T-helper 1 cell treated with Interleukin-12 subunit alpha and Interleukin-12 subunit beta and Interleukin-4 antibody, amounts not matched to agents 30 μg/mL and 1 μg/mL, for 36 hours (primary cell): ENCODE results near the gene PZP.
"Not testable (repeated sequence)": the region's sequence is repeated elsewhere in the genome, so short reads cannot be mapped to it uniquely, and the experiment has no call there.

ENCODE experiments used
- H3K27ac Mint-ChIP-seq: one replicate; pipeline ENCODE4 v1.8.0; 2021; ENCODE audit warnings: mild to moderate bottlenecking, mixed read lengths
- H3K27me3 Mint-ChIP-seq: one replicate; pipeline ENCODE4 v1.8.0; 2021; ENCODE audit warnings: low read depth, mixed read lengths
- H3K36me3 Mint-ChIP-seq: one replicate; pipeline ENCODE4 v1.8.0; 2021; ENCODE audit warnings: low read depth, mixed read lengths
- H3K4me1 Mint-ChIP-seq: one replicate; pipeline ENCODE4 v1.8.0; 2021; ENCODE audit warnings: low read depth, mixed read lengths
- H3K4me3 Mint-ChIP-seq: one replicate; pipeline ENCODE4 v1.8.0; 2021; ENCODE audit warnings: mild to moderate bottlenecking, moderate library complexity, mixed read lengths
- H3K9me3 Mint-ChIP-seq: one replicate; pipeline ENCODE4 v1.8.0; 2021; ENCODE audit warnings: mixed read lengths

The PZP gene

GRCh38 chr12:9148926-9149325, 59.3 kb downstream of the PZP start:
- Mint-ChIP-seq H3K9me3 (peaks cover 22% of the 10 kb centered on the region), H3K4me1 (peaks cover 7% of the 10 kb centered on the region), H3K36me3 (peaks cover 3% of the 10 kb centered on the region), H3K4me3 (no peak overlapping the region), H3K27me3 (no peaks in the 10 kb centered on the region), H3K27ac (no peak overlapping the region)

- Mint-ChIP-seq H3K27ac (no peak overlapping the region), H3K9me3 (peaks cover 28% of the 10 kb centered on the region), H3K27me3 (no peaks in the 10 kb centered on the region), H3K4me1 (peaks cover 7% of the 10 kb centered on the region), H3K4me3 (no peak overlapping the region), H3K36me3 (peaks cover 3% of the 10 kb centered on the region)
These were observed 60.7 kb downstream of the PZP start for GRCh38 chr12:9147461-9147860.

GRCh38 chr12:9144730-9145106, 63.5 kb downstream of the PZP start:
- peaks cover 7% of the 10 kb centered on the region for H3K4me1 Mint-ChIP-seq
- no peaks in the 10 kb centered on the region for H3K27me3 Mint-ChIP-seq
- peaks cover 28% of the 10 kb centered on the region for H3K9me3 Mint-ChIP-seq
- H3K27ac Mint-ChIP-seq: no peak overlapping the region
- H3K4me3 Mint-ChIP-seq: no peak overlapping the region
- peaks cover 3% of the 10 kb centered on the region for H3K36me3 Mint-ChIP-seq

DNA sequence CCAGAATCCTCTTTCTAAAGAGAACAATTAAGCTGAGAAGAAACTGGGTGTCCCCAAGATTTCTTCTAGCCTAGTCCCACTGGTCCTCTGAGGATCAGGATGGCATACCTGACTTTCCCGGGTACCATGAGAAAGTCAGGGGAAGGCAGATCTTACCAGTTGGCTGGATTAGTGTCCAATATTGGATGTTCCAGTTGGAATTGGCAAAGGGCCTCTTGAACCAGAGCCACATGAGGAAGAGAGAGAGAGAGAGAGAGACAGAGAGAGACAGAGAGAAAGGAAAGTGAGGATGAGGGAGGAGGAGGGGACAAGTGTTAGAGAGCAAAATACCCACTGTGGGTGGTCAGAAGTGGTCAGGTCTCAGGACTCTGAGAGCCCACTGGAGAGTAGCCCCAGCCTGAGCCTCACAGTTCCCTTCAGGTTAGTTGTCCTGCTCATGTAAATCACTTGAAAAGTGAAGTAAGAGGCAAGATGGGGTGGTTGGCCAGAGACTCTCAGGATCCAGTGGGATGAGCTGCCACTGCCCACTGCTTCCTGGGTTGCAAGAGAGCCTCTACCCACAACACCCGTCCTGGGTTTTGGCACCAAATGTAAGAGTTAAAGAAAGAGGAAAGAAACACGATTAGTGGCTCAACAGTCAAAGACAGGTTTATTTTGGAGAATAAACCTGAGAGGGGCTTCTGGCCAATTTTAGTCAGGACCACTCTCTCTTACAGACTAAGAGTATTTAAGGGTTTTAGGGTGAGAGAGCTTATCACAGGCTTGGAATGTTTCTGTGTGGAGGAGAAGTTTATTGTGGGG, 64.1 kb downstream of the PZP start:
- H3K27ac Mint-ChIP-seq: no peak overlapping the region
- peaks cover 3% of the 10 kb centered on the region for H3K36me3 Mint-ChIP-seq
- H3K4me1 Mint-ChIP-seq: peaks cover 7% of the 10 kb centered on the region
- H3K9me3 Mint-ChIP-seq: peaks cover 28% of the 10 kb centered on the region
- H3K27me3 Mint-ChIP-seq: no peaks in the 10 kb centered on the region
- no peak overlapping the region for H3K4me3 Mint-ChIP-seq

DNA sequence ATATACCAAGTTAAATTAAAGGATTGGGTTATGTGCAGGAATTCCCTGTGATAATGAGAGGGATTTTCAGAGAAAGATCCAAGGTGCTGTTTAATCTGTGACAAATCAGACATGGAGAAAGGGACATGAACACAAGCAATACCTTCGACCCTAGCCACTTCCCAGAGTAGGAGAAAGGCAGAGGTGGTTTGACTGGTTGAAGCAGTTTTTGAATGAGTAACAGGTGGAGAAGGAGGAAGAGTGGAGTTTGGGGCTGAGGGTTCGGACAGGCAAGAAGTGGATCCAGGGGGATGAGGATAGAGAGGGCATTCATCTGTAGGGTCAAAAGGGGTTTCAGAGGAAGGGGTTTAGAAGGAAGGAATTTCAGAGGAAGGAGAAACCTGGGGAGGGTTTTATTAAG, 65.1 kb downstream of the PZP start:
- Mint-ChIP-seq H3K27ac (no peak overlapping the region), H3K4me1 (peaks cover 7% of the 10 kb centered on the region), H3K9me3 (peaks cover 28% of the 10 kb centered on the region), H3K27me3 (no peaks in the 10 kb centered on the region), H3K4me3 (no peak overlapping the region), H3K36me3 (peaks cover 3% of the 10 kb centered on the region)

DNA sequence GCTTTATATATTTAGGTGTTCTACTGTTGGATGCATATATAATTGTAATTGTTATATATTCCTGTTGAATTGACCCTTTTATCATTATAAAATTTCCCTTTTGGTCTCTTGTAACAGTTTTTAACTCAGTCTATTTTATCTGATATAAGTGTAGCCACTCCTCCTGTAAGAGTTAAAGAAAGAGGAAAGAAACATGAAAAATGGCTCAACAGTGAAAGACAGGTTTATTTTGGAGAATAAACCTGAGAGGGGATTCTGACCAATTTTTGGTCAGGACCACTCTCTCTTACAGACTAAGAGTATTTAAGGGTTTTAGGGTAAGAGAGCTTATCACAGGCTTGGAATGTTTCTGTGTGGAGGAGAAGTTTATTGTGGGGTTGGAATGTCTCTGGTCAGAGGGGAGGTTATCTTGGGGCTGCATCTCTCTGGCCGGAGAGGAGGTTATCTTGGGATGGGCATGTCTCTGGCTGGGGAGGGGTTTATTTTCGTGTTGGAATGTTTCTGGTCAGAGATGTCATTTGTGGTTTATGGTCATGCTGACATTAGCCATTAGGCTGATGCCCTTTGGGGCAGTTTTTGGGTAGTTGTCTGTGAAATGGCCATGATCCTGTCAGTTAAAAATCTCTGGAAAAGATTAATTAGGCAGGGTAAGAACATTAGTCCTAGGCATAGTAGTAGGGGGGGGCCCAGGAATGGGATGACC, 68.5 kb downstream of the PZP start:
- H3K27me3 Mint-ChIP-seq, H3K4me1 Mint-ChIP-seq, H3K4me3 Mint-ChIP-seq, H3K27ac Mint-ChIP-seq, H3K36me3 Mint-ChIP-seq: not testable (repeated sequence)
- peaks cover 14% of the 10 kb centered on the region for H3K9me3 Mint-ChIP-seq

GRCh38 chr12:9135903-9136310, 72.3 kb downstream of the PZP start:
- Mint-ChIP-seq H3K27ac (no peak overlapping the region), H3K4me3 (no peak overlapping the region), H3K36me3 (no peaks in the 10 kb centered on the region), H3K9me3 (no peaks in the 10 kb centered on the region), H3K4me1 (no peaks in the 10 kb centered on the region), H3K27me3 (no peaks in the 10 kb centered on the region)

DNA sequence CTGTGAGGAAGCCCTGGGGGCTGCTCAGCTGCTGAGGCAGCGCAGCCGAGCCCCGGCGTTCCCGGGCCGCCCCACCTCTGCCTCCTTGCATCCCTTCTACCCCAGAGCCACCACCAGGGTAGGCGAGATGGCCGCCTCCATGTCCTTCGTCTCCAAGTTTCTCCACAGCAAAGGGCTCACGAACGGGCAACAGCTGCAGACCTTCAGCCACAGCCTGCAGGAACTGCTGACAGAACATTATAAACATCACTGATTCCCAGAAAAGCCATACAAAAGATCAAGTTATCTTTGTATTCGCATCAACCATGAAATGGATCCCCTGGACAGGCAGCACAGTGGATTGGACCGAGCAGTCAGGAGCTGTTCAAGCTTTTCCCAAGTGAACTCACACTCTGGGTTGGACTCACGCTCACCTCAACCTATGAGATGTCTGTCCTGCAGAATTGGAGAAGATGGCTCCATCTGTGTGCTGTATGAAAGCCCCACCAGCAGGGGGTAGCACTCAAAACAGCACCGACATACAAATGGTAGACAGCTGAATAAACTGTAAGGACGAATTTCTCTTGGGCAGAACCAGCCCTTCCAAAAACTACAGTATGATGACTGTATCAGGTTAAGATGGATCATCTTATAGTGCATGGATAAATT, 73.1 kb downstream of the PZP start:
- no peaks in the 10 kb centered on the region for H3K27me3 Mint-ChIP-seq
- no peaks in the 10 kb centered on the region for H3K9me3 Mint-ChIP-seq
- H3K36me3 Mint-ChIP-seq: no peaks in the 10 kb centered on the region
- no peaks in the 10 kb centered on the region for H3K4me1 Mint-ChIP-seq
- H3K4me3 Mint-ChIP-seq: no peak overlapping the region
- no peak overlapping the region for H3K27ac Mint-ChIP-seq

GRCh38 chr12:9133216-9133916, 74.8 kb downstream of the PZP start:
- H3K9me3 Mint-ChIP-seq: no peaks in the 10 kb centered on the region
- no peaks in the 10 kb centered on the region for H3K27me3 Mint-ChIP-seq
- no peak overlapping the region for H3K27ac Mint-ChIP-seq
- no peaks in the 10 kb centered on the region for H3K4me1 Mint-ChIP-seq
- no peaks in the 10 kb centered on the region for H3K36me3 Mint-ChIP-seq
- no peak overlapping the region for H3K4me3 Mint-ChIP-seq

DNA sequence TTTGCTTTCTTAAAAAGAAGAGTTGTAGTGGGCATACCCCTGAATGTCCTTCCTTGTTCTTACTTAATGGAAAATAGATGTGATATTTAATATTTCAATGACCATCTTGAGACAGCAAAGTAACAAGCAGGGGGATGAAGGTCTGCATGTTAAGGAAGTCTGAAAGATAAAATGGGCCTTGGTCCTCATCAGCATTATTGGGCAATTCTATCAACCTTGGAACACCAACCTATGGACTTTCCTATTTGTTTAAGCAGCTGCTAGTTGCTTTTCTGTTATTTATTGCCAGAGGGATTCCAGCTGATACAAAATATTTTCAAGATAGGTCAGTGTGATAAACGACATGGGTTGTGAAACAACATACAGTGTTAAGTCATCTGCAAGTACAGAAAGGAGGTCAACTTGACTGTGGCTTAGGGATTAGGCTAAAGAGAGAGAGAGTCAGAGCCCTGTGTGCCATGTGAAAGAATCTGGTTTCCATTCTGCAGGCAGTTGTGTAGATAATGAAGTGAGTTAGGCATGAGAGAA, 76.1 kb downstream of the PZP start:
- no peaks in the 10 kb centered on the region for H3K27me3 Mint-ChIP-seq
- no peak overlapping the region for H3K27ac Mint-ChIP-seq
- no peaks in the 10 kb centered on the region for H3K9me3 Mint-ChIP-seq
- no peaks in the 10 kb centered on the region for H3K36me3 Mint-ChIP-seq
- H3K4me1 Mint-ChIP-seq: no peaks in the 10 kb centered on the region
- no peak overlapping the region for H3K4me3 Mint-ChIP-seq

GRCh38 chr12:9130244-9130643, 78.0 kb downstream of the PZP start:
- Mint-ChIP-seq H3K4me1 (no peaks in the 10 kb centered on the region), H3K27me3 (no peaks in the 10 kb centered on the region), H3K27ac (no peak overlapping the region), H3K9me3 (no peaks in the 10 kb centered on the region), H3K4me3 (no peak overlapping the region), H3K36me3 (no peaks in the 10 kb centered on the region)

- Mint-ChIP-seq H3K27me3 (no peaks in the 10 kb centered on the region), H3K9me3 (no peaks in the 10 kb centered on the region), H3K36me3 (no peaks in the 10 kb centered on the region), H3K27ac (no peak overlapping the region), H3K4me3 (no peak overlapping the region), H3K4me1 (no peaks in the 10 kb centered on the region)
These were observed 80.1 kb downstream of the PZP start for GRCh38 chr12:9127936-9128663.

- no peaks in the 10 kb centered on the region for H3K4me1 Mint-ChIP-seq
- no peaks in the 10 kb centered on the region for H3K36me3 Mint-ChIP-seq
- no peak overlapping the region for H3K27ac Mint-ChIP-seq
- no peaks in the 10 kb centered on the region for H3K9me3 Mint-ChIP-seq
- H3K4me3 Mint-ChIP-seq: no peak overlapping the region
- H3K27me3 Mint-ChIP-seq: no peaks in the 10 kb centered on the region
These were observed 80.7 kb downstream of the PZP start for GRCh38 chr12:9127484-9127883.
